ENCODE data around the gene ZNF518B.
"Not testable (repeated sequence)": the region's sequence is repeated elsewhere in the genome, so short reads cannot be mapped to it uniquely, and the experiment has no call there.

ZNF518B gene

GRCh38 chr4:10448991-10449390 lies 8.2 kb downstream of the ZNF518B start:
- no peak for DNase-seq (ENCODE audit: low read depth)
- TF ChIP-seq, protein P1, sequence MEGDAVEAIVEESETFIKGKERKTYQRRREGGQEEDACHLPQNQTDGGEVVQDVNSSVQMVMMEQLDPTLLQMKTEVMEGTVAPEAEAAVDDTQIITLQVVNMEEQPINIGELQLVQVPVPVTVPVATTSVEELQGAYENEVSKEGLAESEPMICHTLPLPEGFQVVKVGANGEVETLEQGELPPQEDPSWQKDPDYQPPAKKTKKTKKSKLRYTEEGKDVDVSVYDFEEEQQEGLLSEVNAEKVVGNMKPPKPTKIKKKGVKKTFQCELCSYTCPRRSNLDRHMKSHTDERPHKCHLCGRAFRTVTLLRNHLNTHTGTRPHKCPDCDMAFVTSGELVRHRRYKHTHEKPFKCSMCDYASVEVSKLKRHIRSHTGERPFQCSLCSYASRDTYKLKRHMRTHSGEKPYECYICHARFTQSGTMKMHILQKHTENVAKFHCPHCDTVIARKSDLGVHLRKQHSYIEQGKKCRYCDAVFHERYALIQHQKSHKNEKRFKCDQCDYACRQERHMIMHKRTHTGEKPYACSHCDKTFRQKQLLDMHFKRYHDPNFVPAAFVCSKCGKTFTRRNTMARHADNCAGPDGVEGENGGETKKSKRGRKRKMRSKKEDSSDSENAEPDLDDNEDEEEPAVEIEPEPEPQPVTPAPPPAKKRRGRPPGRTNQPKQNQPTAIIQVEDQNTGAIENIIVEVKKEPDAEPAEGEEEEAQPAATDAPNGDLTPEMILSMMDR (conservative IDR thresholded peaks at IDR 0.05; ENCODE audit: low read depth, low read length), result no peak
- no peak overlapping the region for H3K4me3 ChIP-seq (ENCODE audit: low read depth, low read length)

- H3K4me3 ChIP-seq (ENCODE audit: low read depth, low read length), result no peak overlapping the region
- DNase-seq (ENCODE audit: low read depth), result peak; percentile 48
- TF ChIP-seq, protein P1 (conservative IDR thresholded peaks at IDR 0.05; ENCODE audit: low read depth, low read length), result no peak
Observed at GRCh38 chr4:10442976-10443375, 14.2 kb downstream of the ZNF518B start.

DNA sequence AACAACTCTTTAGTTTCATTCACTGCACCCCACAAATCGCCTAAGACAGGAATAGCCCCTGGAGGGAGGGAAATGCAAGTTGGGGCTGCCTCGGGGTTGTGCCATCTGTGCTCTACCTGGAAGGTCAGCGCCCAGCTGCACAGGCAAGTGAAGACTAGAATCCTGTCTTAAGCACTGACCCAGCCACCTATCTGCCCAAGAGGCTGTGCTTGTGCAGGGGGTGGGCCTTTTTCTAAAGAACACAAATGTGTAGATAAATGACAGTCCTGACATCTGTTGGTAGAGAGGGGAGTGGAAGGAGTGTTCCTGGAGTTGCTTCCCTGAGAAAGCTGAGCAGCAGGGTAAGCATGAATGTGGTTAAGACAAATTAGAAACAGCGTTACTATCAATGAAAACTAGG lies 15.7 kb downstream of the ZNF518B start:
- H3K4me3 ChIP-seq (ENCODE audit: low read depth, low read length), result no peak overlapping the region
- TF ChIP-seq, protein P1 (conservative IDR thresholded peaks at IDR 0.05; ENCODE audit: low read depth, low read length), result no peak
- DNase-seq (ENCODE audit: low read depth), result no peak

DNA sequence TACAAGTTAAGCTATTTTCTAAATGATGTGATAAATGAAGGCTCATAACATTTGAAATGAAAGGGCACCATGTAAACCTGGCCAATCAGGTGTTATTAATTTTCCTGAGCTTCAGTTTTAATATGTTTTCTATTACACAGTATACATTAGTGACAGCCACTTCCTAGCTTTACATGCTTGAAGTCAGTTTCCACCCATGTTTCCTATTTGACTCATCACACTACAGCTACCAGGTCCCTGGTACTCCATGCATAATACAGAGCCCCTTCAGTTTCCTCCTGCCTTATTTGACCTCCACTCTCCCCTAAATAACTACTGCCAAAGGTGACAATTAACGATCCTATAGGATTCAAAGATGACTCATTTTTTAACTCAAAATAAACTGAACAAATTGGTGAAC lies 18.3 kb downstream of the ZNF518B start:
- no peak overlapping the region for H3K4me3 ChIP-seq (ENCODE audit: low read depth, low read length)
- no peak for DNase-seq (ENCODE audit: low read depth)
- TF ChIP-seq, protein P1 (conservative IDR thresholded peaks at IDR 0.05; ENCODE audit: low read depth, low read length), result no peak

DNA sequence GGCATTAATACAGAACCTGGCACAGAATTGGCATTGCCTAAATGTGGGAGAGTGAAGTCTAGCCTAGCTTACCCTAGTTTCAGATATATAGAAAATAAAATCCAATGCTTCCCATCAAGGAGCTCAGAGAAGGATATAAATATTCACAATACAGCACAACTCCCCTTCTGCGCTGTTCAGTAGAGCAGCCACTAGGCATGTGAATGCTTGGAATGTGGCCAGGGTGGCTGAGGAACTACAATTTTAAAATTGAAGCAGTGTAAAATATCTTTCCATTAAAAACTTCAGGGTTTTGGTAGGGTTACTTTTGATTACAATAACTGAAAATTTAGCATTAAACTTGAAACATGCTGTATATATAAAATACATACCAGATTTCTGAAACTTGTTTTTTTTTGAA lies 19.5 kb downstream of the ZNF518B start:
- H3K4me3 ChIP-seq (ENCODE audit: low read depth, low read length), result no peak overlapping the region
- DNase-seq (ENCODE audit: low read depth), result peak; percentile 16
- TF ChIP-seq, protein P1 (conservative IDR thresholded peaks at IDR 0.05; ENCODE audit: low read depth, low read length), result no peak

GRCh38 chr4:10427680-10428079 lies 29.5 kb downstream of the ZNF518B start:
- H3K4me3 ChIP-seq (ENCODE audit: low read depth, low read length); DNase-seq (ENCODE audit: low read depth): not testable (repeated sequence)

GRCh38 chr4:10421344-10422055 lies 35.7 kb downstream of the ZNF518B start:
- DNase-seq (ENCODE audit: low read depth), result no peak
- TF ChIP-seq, protein P1 (conservative IDR thresholded peaks at IDR 0.05; ENCODE audit: low read depth, low read length), result no peak
- H3K4me3 ChIP-seq (ENCODE audit: low read depth, low read length), result no peak overlapping the region
